ENCODE data around the gene AOPEP. TPM values are rescaled to one million over a fixed set of nuclear protein-coding genes. Genes with fewer than 3 reads are reported as not detected.

The AOPEP gene
- total and polyA plus RNA-seq, 2 of the 13 experiments (the other 11 are each of a cell fraction or from before 2014, with no cell fraction given), result 22.2 to 41.6 TPM

DNA sequence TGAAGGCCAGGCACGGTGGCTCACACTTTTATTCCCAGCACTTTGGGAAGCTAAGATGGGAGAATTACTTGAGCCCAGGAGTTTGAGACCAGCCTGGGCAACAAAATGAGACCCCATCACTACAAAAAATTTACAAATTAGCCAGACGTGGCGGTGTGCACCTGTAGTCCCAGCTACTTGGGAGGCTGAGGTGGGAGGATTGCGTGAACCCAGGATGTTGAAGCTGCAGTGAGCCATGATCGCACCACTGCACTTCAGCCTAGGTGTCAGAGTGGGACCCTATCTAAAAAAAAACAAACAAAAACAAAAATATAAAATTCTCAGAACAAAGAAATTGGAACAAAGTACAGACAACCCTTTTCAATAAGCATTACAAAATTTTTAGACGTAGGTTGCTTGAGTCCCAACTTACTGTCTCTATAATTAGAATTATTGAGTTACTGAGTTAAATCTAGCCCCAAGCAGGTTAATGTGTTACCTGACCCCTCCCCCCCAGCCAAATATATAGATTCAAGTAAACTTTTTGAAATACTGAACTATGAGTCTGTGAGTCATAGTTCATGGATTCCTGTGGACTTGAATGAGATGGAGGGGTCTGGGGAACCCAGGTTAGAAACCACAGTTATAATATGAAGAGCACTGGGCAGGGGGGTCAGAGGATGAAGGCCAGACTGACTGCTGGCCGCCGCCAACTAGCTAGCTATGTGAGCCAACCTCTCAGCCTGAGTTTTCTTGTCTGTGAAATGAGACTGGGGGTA is 173.1 kb downstream of the AOPEP start (continued):
- TF ChIP-seq, protein P1, sequence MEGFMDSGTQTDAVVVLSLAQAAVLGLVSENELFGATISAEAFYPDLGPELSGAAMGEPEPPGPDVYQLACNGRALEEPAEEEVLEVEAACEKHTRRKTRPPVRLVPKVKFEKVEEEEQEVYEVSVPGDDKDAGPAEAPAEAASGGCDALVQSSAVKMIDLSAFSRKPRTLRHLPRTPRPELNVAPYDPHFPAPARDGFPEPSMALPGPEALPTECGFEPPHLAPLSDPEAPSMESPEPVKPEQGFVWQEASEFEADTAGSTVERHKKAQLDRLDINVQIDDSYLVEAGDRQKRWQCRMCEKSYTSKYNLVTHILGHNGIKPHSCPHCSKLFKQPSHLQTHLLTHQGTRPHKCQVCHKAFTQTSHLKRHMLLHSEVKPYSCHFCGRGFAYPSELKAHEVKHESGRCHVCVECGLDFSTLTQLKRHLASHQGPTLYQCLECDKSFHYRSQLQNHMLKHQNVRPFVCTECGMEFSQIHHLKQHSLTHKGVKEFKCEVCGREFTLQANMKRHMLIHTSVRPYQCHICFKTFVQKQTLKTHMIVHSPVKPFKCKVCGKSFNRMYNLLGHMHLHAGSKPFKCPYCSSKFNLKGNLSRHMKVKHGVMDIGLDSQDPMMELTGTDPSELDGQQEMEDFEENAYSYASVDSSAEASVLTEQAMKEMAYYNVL (CRISPR knock-in tag; IDR thresholded peaks at IDR 0.05; ENCODE audit: borderline replicate concordance), result no peak
- TF ChIP-seq, protein P2, sequence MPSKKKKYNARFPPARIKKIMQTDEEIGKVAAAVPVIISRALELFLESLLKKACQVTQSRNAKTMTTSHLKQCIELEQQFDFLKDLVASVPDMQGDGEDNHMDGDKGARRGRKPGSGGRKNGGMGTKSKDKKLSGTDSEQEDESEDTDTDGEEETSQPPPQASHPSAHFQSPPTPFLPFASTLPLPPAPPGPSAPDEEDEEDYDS (CRISPR knock-in tag; IDR thresholded peaks at IDR 0.05), result peak; percentile 39; the same call in 1 of the 2 replicates
- TF ChIP-seq GABPA (IDR thresholded peaks at IDR 0.05; ENCODE audit: low read depth, low read length) (no peak), GABPA (CRISPR knock-in tag; IDR thresholded peaks at IDR 0.05; ENCODE audit: low read depth) (peak; percentile 23; the same call in 1 of the 2 replicates), ZNF160 (CRISPR knock-in tag; IDR thresholded peaks at IDR 0.05) (no peak), ZNF335 (CRISPR knock-in tag; IDR thresholded peaks at IDR 0.05) (no peak), XRCC5 (optimal IDR thresholded peaks at IDR 0.05; ENCODE audit: low read length) (no peak), ZBTB8A (CRISPR knock-in tag; IDR thresholded peaks at IDR 0.05; ENCODE audit: borderline replicate concordance, low read depth) (no peak), PHF21A (CRISPR knock-in tag; IDR thresholded peaks at IDR 0.05) (peak; percentile 79; the same call in 1 of the 2 replicates), ZNF430 (CRISPR knock-in tag; IDR thresholded peaks at IDR 0.05) (no peak), ZNF101 (CRISPR knock-in tag; IDR thresholded peaks at IDR 0.05; ENCODE audit: borderline replicate concordance, low read depth) (no peak), MEF2D (CRISPR knock-in tag; IDR thresholded peaks at IDR 0.05) (peak; percentile 98), YEATS2 (CRISPR knock-in tag; IDR thresholded peaks at IDR 0.05; ENCODE audit: borderline replicate concordance) (no peak), SALL2 (CRISPR knock-in tag; IDR thresholded peaks at IDR 0.05) (no peak), MED8 (CRISPR knock-in tag; IDR thresholded peaks at IDR 0.05; ENCODE audit: insufficient replicate concordance) (no peak), ZNF44 (CRISPR knock-in tag; IDR thresholded peaks at IDR 0.05) (no peak), DNMT3B (CRISPR knock-in tag; conservative IDR thresholded peaks at IDR 0.05) (no peak), ERF (CRISPR knock-in tag; IDR thresholded peaks at IDR 0.05) (no peak; the same call in 1 of the 2 replicates), MAZ (IDR thresholded peaks at IDR 0.05; ENCODE audit: borderline replicate concordance, low read depth, low read length) (no peak), MAZ (CRISPR knock-in tag; IDR thresholded peaks at IDR 0.05; ENCODE audit: low read depth) (peak; percentile 29; the same call in 1 of the 2 replicates), HNRNPK (IDR thresholded peaks at IDR 0.05; ENCODE audit: low read depth, low read length, poor library complexity, severe bottlenecking) (no peak), FLYWCH1 (CRISPR knock-in tag; IDR thresholded peaks at IDR 0.05) (no peak)
- TF ChIP-seq, protein P3, sequence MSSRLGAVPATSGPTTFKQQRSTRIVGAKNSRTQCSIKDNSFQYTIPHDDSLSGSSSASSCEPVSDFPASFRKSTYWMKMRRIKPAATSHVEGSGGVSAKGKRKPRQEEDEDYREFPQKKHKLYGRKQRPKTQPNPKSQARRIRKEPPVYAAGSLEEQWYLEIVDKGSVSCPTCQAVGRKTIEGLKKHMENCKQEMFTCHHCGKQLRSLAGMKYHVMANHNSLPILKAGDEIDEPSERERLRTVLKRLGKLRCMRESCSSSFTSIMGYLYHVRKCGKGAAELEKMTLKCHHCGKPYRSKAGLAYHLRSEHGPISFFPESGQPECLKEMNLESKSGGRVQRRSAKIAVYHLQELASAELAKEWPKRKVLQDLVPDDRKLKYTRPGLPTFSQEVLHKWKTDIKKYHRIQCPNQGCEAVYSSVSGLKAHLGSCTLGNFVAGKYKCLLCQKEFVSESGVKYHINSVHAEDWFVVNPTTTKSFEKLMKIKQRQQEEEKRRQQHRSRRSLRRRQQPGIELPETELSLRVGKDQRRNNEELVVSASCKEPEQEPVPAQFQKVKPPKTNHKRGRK (CRISPR knock-in tag; IDR thresholded peaks at IDR 0.05), result no peak
- TF ChIP-seq, protein P4, sequence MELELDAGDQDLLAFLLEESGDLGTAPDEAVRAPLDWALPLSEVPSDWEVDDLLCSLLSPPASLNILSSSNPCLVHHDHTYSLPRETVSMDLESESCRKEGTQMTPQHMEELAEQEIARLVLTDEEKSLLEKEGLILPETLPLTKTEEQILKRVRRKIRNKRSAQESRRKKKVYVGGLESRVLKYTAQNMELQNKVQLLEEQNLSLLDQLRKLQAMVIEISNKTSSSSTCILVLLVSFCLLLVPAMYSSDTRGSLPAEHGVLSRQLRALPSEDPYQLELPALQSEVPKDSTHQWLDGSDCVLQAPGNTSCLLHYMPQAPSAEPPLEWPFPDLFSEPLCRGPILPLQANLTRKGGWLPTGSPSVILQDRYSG (CRISPR knock-in tag; IDR thresholded peaks at IDR 0.05), result no peak
- TF ChIP-seq, protein P5, sequence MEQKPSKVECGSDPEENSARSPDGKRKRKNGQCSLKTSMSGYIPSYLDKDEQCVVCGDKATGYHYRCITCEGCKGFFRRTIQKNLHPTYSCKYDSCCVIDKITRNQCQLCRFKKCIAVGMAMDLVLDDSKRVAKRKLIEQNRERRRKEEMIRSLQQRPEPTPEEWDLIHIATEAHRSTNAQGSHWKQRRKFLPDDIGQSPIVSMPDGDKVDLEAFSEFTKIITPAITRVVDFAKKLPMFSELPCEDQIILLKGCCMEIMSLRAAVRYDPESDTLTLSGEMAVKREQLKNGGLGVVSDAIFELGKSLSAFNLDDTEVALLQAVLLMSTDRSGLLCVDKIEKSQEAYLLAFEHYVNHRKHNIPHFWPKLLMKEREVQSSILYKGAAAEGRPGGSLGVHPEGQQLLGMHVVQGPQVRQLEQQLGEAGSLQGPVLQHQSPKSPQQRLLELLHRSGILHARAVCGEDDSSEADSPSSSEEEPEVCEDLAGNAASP (CRISPR knock-in tag; IDR thresholded peaks at IDR 0.05; ENCODE audit: borderline replicate concordance), result no peak
